Lower leg skin (tissue), 3 donors: ENCODE measurements around the gene DGAT2.

Experiments used
- CTCF ChIP-seq, 3 donors: fragments of 450-650 bp; IDR thresholded peaks; one replicate each; pipeline ENCODE4 v1.5.1; 2016; ENCODE audit warnings: antibody characterized with exemption in 3 of 3, mild to moderate bottlenecking in 3 of 3, moderate library complexity in 2 of 3
- POLR2A ChIP-seq, 2 donors: fragments of 450-650 bp; IDR thresholded peaks; one replicate each; pipeline ENCODE4 v1.6.1; 2016 to 2017; ENCODE audit warnings: antibody characterized with exemption in 2 of 2, mild to moderate bottlenecking in 1 of 2, moderate library complexity in 1 of 2

DNA sequence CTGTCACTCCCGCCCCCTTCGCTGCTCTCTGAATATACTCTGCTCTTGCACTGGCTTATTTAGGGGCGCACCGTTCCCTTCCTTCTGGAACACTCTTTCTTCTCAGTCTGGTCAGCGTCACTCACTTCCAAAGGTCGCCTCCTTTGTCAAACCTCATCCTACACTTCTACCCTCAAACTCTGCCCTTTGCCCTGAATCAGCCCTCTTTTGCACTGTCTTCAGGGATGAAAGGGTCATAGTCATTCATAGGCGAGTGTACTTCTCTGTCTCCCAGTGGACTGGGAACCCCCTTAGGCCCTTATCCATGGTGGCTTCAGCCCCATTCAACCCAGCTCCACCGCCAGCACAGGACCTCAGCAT, 35.5 kb upstream of the DGAT2 start:
- TF ChIP-seq CTCF (IDR thresholded peaks at IDR 0.05): no peak
- no peak for TF ChIP-seq POLR2A (IDR thresholded peaks at IDR 0.05)
